HepG2 (cell line): ENCODE measurements around the gene ZACN. TPM values are rescaled to one million over a fixed set of nuclear protein-coding genes. Genes with fewer than 3 reads are reported as not detected.

ENCODE experiments used
- ATM ChIP-seq: fragments of 450-650 bp; IDR thresholded peaks from 2 replicates; pipeline ENCODE4 v1.7.1; 2017; ENCODE audit warnings: mild to moderate bottlenecking, borderline replicate concordance
- BRF2 ChIP-seq: sonication (generic); formaldehyde crosslinking; IDR thresholded peaks from 2 replicates; pipeline ENCODE4 v1.8.1; 2022; ENCODE audit warnings: mild to moderate bottlenecking, missing genetic modification reagents
- ERF ChIP-seq: IDR thresholded peaks from 2 replicates; pipeline ENCODE4 v1.6.1; 2018; ENCODE audit warnings: missing biosample characterization, missing genetic modification reagents
- HMGXB3 ChIP-seq: sonication (generic); formaldehyde crosslinking; IDR thresholded peaks from 2 replicates; pipeline ENCODE4 v1.4.0; 2020; ENCODE audit warnings: missing genetic modification reagents, borderline replicate concordance
- HMGXB4 ChIP-seq, 2 experiments: sonication (generic) in 1 of 2; formaldehyde crosslinking in 1 of 2; IDR thresholded peaks; 2 replicates each; pipeline versions ENCODE4 v1.4.0 to v1.6.1; 2018 to 2020; ENCODE audit warnings: missing genetic modification reagents in 2 of 2, borderline replicate concordance in 1 of 2, low read depth in 1 of 2, mild to moderate bottlenecking in 1 of 2, missing biosample characterization in 1 of 2
- IKZF5 ChIP-seq: IDR thresholded peaks from 2 replicates; pipeline ENCODE4 v1.6.1; 2018; ENCODE audit warnings: missing genetic modification reagents, mild to moderate bottlenecking, missing compliant biosample characterization
- KDM3A ChIP-seq: IDR thresholded peaks from 2 replicates; pipeline ENCODE4 v1.6.1; 2018; ENCODE audit warnings: low read depth, missing compliant biosample characterization
- NFKB2 ChIP-seq: sonication (generic); formaldehyde crosslinking; IDR thresholded peaks from 2 replicates; pipeline ENCODE4 v1.4.0; 2020; ENCODE audit warnings: missing genetic modification reagents, borderline replicate concordance
- SIX1 ChIP-seq: sonication (generic); formaldehyde crosslinking; IDR thresholded peaks from 2 replicates; pipeline ENCODE4 v1.4.0; 2020; ENCODE audit warnings: missing genetic modification reagents, borderline replicate concordance
- ZBTB38 ChIP-seq: sonication (generic); formaldehyde crosslinking; IDR thresholded peaks from 2 replicates; pipeline ENCODE4 v1.5.1; 2020; ENCODE audit warnings: mild to moderate bottlenecking, missing genetic modification reagents
- ZNF225 ChIP-seq: sonication (generic); formaldehyde crosslinking; IDR thresholded peaks from 2 replicates; pipeline ENCODE4 v1.4.0; 2020; ENCODE audit warnings: mild to moderate bottlenecking, missing genetic modification reagents
- ZNF280B ChIP-seq: sonication (generic); formaldehyde crosslinking; IDR thresholded peaks from 2 replicates; pipeline ENCODE4 v1.5.0; 2020; ENCODE audit warnings: missing genetic modification reagents, mild to moderate bottlenecking, borderline replicate concordance
- ZNF724P ChIP-seq: sonication (generic); formaldehyde crosslinking; IDR thresholded peaks from 2 replicates; pipeline ENCODE4 v1.8.0; 2022; ENCODE audit warnings: missing genetic modification reagents, borderline replicate concordance
- ZNF773 ChIP-seq: sonication (generic); formaldehyde crosslinking; IDR thresholded peaks from 2 replicates; pipeline ENCODE4 v1.4.0; 2020; ENCODE audit warnings: missing genetic modification reagents, borderline replicate concordance
- polyA plus RNA-seq, 8 experiments: library from polyadenylated mRNA; depleted of rRNA in 3 of 8; stranded (reverse) in 7 of 8; unstranded in 1 of 8; fragments of >200 nt; fragmentation: Illumina TruSeq in 4 of 8; extraction: Trizol in 4 of 8; gene quantifications; 2 replicates each; pipeline versions ENCODE4 v1.2.1 to v1.2.3, GENCODE V29; 2011 to 2016; ENCODE audit warnings: low read depth in 4 of 8, missing spikeins in 1 of 8, mixed read lengths in 1 of 8; ENCODE audit not compliant: insufficient read depth in 1 of 8
- total RNA-seq, 5 experiments: library from RNA; depleted of rRNA; stranded (reverse); fragments of >200 nt; fragmentation: Illumina TruSeq; extraction: Trizol; gene quantifications; 2 replicates each; pipeline ENCODE4 v1.2.3, GENCODE V29; 2016; ENCODE audit warnings: low read depth in 1 of 5

ZACN gene
- total and polyA plus RNA-seq, 2 of the 13 experiments (the other 11 are each of a cell fraction or from before 2014, with no cell fraction given) = 0.11 to 0.15 TPM

- peak; percentile 75; the same call in 1 of the 2 replicates for TF ChIP-seq ZNF280B (CRISPR knock-in tag)
- peak; percentile 91 to 97 for TF ChIP-seq HMGXB4 (CRISPR knock-in tag; IDR thresholded peaks at IDR 0.05; ENCODE audit: borderline replicate concordance in 1 of 2, low read depth in 1 of 2)
- peak; percentile 51; the same call in 1 of the 2 replicates for TF ChIP-seq SIX1 (CRISPR knock-in tag)
- TF ChIP-seq NFKB2 = peak; percentile 90; the same call in 1 of the 2 replicates
- TF ChIP-seq ZNF773 (CRISPR knock-in tag) = 0 out of 2 replicates have a peak, but pooled peaks have one; percentile 19
- no peak for TF ChIP-seq ATM
- peak; percentile 92; the same call in 1 of the 2 replicates for TF ChIP-seq ERF (CRISPR knock-in tag)
- peak; percentile 99 for TF ChIP-seq ZNF724P (CRISPR knock-in tag)
- 0 out of 2 replicates have a peak, but pooled peaks have one; percentile 71 for TF ChIP-seq ZNF225
- TF ChIP-seq HMGXB3 (CRISPR knock-in tag) = peak; percentile 66; the same call in 1 of the 2 replicates
- peak; percentile 91; the same call in 1 of the 2 replicates for TF ChIP-seq KDM3A
- peak; percentile 93 for TF ChIP-seq ZBTB38 (CRISPR knock-in tag)
- TF ChIP-seq BRF2 (CRISPR knock-in tag) = peak; percentile 89
- TF ChIP-seq IKZF5 (CRISPR knock-in tag) = peak; percentile 89
Measured at GRCh38 chr17:76072148-76072858, 6.7 kb upstream of the ZACN start, which contains the start of gene SRP68 (continued).
